NCI-H1417 (cell line): ENCODE results near the gene FLVCR2.

Experiments
- DNase-seq, 3 experiments: peaks; one replicate each; lab custom pipeline; 2025; lab: John Stamatoyannopoulos, UW

Gene FLVCR2, protein sequence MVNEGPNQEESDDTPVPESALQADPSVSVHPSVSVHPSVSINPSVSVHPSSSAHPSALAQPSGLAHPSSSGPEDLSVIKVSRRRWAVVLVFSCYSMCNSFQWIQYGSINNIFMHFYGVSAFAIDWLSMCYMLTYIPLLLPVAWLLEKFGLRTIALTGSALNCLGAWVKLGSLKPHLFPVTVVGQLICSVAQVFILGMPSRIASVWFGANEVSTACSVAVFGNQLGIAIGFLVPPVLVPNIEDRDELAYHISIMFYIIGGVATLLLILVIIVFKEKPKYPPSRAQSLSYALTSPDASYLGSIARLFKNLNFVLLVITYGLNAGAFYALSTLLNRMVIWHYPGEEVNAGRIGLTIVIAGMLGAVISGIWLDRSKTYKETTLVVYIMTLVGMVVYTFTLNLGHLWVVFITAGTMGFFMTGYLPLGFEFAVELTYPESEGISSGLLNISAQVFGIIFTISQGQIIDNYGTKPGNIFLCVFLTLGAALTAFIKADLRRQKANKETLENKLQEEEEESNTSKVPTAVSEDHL

GRCh38 chr14:75578102-75578785 is at the start of gene FLVCR2:
Gene FLVCR2 (plus strand): TSS chr14:75578620. CDS start chr14:75578973, 353 bp downstream.
- peak; percentile 51 to 64 (median 54) for DNase-seq

- DNase-seq: no peak
These were observed 47.2 kb upstream of the FLVCR2 start for GRCh38 chr14:75531256-75531655.

DNA sequence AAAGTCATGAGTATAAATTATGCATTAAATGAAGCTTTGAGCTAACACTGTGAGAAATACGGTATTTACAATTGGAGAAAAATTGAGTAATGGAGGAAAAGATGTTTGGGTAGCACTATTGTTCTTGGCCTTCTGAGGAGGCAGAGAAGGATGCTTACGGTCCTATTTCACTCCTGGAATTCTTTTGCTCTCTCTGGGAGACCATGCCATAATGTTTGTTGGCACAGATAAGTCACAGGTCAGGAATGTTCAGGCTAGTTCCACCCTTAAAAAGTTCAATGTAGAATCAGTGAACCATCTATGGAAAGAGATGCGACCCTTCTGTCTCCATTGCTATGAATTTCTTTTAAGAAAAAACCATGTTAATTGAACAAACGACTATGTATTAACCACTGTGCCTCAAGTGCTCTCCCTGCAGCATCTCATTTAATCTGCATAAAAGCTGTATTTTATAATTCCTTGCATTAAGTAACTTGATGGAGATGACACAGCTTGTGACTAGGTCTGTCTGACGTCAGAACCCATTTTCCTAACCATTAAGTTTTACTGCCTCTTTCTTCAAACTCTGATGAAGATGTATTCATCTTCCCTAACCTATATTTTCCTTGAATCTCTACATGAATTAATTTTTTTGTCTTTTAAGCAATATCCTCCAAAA is 46.6 kb upstream of the FLVCR2 start:
- DNase-seq: no peak

- no peak for DNase-seq
These were observed 44.4 kb upstream of the FLVCR2 start for GRCh38 chr14:75533791-75534555.

DNA sequence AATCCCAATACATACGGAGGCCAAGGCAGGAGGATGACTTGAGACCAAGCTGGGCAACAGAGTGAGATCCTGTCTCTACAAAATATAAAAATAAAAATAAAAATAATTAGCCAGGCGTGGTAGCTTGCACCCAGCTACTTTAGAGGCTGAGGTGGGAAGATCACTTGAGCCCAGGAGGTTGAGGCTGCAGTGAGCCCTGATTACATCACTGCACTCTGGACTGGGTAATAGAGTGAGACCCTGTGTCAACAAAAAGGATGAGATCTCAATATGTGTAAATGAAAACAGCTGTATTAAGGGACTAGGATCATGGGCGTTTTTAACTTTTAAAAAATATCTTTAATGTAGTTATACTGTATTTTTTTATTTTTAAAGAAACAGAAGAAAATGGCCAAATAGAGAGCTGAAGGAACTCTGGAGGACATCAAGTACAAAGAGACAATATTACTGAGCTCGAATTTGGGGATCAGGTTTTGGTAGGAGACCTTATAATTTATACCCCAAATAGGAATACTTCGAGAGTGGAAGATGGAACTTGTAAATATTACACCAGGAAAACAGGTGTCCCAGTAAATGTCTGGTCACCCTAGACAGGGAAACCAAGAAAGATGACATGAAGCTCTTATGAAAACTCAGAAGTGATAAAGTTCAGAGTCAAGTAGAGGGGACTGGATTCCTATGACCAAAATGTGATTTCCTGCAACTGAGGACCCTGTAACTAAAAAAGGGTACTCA is 43.1 kb upstream of the FLVCR2 start:
- DNase-seq: no peak

DNA sequence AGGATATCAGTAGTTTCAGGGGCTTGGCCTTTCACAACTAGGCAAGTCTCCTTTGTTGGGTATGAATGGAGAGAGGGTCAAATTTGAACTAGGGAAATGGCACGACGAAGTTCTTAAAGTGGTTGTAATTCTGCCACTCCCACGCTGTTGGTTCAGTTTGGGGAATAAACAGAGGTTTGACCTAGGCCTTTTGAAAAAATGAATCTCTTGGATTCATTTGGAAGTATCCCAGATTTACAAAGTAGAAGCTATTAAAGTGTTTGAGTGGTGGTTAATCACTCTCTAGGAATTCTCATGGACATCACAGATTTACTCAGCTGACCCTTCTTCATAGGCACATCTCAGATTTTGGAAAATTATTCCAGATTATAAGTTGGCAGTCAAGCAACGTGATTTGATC is 41.3 kb upstream of the FLVCR2 start:
- no peak for DNase-seq

GRCh38 chr14:75539162-75539560 is 39.3 kb upstream of the FLVCR2 start:
- no peak for DNase-seq

GRCh38 chr14:75539561-75540478 is 38.6 kb upstream of the FLVCR2 start:
- DNase-seq: no peak

- DNase-seq: no peak
These were observed 38.0 kb upstream of the FLVCR2 start for GRCh38 chr14:75540479-75540851.

DNA sequence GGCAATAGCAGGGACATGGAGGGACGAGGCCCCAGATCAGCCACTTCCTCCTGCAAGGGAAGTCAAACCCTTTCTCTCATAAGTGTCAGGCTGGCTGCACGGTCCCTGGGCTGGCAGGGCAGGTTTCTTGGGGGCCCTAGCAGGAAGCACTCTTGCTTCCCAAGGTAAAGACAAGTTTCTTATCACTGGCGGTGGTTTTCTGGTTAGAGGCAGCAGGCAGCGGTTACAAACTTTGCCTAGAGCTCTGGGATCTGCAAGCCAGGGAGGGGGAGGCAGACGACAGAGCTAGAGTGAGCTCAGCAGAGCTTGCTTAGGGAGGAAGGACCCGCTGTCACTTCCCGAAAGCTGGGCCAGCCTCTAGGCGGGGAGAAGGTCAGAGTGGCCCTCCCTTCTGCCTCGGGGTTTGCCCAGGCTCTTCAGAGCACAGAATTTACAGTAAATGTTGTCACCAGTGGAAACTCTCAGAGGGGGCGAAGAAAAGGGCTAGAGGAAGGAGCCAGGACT is 35.8 kb upstream of the FLVCR2 start:
- no peak for DNase-seq

GRCh38 chr14:75543253-75543652 is 35.2 kb upstream of the FLVCR2 start:
- no peak for DNase-seq

DNA sequence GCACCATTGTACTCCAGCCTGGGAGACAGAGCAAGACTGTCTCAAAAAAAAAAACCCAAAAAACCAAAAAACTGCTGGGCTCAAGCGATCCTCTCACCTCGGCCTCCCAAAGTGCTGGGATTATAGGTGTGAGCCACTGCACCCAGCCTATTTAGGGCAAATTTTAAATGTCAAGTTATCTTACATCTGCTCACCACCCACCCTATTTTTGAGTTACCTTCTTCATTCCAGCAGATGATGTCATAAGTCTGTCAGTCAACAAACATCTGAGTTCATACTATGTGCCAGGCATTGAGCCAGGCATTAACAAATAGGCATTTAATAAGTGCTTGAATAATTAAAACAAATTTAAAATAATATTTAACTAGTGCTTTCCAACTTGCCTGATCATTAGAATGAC is 34.6 kb upstream of the FLVCR2 start:
- no peak for DNase-seq

- DNase-seq: no peak
These were observed 32.5 kb upstream of the FLVCR2 start for GRCh38 chr14:75545907-75546306.

DNA sequence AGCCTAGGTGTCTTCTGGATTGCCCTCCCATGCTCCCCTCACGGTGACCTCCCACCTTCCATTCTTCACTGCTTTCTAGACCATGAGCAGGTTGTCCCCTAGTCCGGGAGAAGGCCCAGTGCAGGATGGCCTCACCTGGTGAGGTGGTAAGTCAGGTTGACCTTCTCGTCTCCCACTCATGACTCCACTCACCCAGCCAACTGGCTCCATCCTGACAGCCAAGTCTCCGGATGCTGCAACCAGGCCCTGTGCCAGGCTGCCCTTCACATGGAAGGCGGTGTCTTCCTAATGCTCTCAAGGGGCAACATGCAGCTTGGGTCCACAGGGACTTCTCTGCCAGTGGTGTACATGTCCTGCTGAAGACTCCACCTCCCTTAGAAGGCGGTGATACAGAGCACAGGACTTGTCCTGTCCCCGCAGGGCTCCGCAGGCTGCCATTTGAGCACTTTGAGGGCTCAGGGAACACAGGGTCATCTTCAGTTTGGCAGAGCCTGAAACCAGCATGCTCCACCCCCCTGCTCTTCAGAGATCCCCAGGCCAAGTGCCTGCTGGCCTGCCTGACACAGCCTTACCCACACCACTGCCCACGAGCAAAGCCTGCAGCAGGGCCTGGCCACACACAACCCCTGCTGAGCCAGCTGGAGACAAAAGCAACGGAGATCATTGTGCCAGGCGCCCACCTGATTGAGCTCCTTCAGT is 30.7 kb upstream of the FLVCR2 start:
- DNase-seq: no peak

DNA sequence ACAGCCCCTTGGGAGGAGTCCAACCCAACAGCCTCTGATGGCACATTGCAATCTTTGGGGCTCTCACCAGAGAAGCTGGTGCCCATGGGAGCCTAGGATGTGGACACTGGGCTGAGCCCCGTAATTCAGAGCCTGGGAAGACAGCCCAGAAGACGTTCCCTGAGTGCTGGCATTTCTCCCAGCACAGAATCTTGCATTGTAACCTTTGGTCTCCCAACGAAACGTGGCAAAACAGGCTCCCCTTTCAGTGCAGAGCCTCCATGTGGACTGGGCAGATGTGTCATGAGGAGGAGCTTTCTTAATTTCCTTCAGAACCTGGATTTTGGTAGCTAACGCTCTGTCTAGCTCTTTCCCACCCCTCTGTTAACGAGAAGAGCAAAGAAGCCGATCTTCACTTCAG is 29.9 kb upstream of the FLVCR2 start:
- no peak for DNase-seq

DNA sequence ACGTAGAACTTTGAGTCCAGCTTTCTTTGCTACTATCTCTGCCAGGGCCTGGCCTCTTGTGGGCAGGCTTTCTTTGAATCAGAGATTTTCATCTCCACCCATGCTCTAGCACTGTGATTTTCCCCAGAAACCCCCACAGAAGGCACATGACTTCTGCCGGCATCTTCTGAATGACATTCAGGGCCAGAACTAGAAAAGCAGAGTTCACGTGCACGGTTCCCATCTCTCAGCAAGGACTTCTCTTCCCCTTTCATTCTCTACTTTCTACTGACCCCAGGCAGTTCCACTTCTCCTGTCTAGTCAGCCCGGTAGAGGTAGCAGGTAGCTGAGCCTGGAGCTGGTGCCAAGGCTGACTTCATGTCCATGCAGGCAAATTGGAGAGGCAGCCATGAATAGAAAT is 29.3 kb upstream of the FLVCR2 start:
- no peak for DNase-seq

GRCh38 chr14:75551021-75551420 is 27.4 kb upstream of the FLVCR2 start:
- no peak for DNase-seq

GRCh38 chr14:75553157-75553556 is 25.3 kb upstream of the FLVCR2 start:
- DNase-seq: no peak

DNA sequence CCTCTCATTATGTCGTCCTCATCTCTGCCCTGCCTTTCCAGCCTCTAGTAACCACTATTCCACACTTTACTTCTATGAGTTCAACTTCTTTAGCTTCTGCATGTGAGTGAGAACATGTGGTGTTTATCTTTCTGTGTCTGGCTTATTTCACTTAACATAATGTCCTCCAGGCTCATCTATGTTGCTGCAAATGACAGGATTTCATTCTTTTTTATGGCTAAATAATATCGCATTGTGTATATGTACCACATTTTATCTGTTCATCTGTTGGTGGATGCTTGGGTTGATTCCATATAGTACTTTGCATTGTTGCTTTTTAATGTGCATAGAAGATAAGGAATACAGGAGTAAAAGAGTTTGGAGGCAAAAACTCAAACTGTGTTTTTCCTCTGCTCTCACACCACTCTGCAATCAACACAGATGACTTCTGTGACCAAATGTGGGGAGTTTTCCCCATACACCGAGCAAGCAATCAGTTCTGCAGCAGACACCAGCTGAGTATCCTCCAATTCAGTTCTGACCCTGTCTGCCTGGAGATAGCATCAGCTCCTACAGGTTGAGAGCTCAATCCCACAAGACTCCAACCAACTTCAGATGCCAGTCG is 24.6 kb upstream of the FLVCR2 start:
- no peak for DNase-seq
